ENCODE data around the gene TMEM145.
"Not testable (repeated sequence)": the region's sequence is repeated elsewhere in the genome, so short reads cannot be mapped to it uniquely, and the experiment has no call there.

Gene TMEM145

DNA sequence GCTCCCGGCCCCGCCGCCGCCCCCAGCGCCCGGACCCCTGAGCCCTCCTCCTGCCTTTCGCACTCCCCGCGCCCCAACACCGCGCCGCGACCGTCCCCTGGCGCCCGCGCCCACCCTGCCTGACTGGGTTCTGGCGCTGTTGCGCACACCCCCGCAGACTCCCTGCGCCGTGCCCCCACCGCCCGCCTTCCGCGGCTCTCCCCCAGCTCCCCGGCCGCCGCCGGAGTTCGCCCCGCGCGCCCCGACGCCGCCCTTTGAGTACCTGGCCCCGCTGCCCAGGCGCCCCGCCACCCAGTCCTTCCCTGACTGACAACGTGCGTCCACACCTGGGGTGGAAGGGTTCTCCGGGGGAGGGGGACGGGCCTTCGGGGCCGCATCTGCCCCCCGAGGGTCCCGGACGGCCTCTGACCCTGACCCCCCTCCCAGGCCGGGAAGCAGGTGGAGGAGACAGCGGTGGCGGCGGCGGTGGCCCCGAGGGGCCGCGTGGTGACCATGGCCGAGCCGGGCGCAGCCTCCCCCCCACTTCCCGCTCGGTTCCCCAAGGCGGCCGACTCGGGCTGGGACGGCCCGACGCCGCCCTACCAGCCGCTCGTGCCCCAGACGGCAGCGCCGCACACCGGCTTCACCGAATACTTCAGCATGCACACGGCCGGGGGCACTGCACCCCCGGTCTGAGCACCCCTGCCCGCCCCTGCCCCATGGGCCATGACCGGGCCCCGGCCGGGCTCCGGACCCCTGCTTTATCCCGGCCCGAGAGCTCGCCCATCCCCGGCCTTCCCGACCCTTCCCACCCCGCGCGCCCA, 10.9 kb downstream of the TMEM145 start:
- Mint-ChIP-seq H3K27ac (no peak overlapping the region), H3K4me3 (peak overlapping the region; percentile 5), H3K36me3 (ENCODE audit: low read depth) (peaks cover 6% of the 10 kb centered on the region), H3K4me1 (ENCODE audit: low read depth) (peaks cover 28% of the 10 kb centered on the region), H3K9me3 (no peaks in the 10 kb centered on the region), H3K27me3 (peaks cover 53% of the 10 kb centered on the region)
- intact Hi-C loops (cut with micrococcal nuclease) = no loop called here

DNA sequence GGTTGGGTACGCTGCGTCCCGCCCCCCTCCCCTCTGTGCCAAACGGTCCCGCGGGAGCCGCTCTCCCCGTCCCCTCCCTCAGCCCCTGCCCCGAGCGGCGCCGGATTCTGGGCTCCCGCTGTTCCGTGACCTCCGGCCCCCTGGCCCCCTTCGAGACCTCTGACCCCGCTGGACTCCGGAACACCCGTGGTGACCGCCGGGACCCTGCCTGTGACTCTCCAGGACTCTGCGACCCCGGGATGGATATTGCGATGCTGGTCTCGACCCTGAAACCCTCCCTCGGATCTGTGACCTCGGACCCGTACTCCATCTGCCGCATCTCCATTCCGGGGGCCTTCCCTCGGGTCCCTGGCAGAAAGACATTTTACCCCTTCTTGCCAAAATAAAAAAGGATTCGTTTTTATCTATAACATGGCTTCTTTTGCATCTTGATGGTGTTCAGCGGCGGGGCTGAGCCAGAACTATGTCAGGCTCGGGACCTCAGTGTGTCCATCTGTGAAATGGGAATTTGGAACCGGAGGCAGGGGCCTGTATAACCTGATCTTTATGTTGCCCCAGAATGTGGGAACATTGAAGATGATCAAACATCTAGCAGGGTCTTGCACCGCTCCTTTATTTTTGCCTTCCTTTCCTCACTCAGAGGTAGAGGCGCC, 11.7 kb downstream of the TMEM145 start:
- H3K4me3 Mint-ChIP-seq = peak overlapping the region; percentile 83
- no peaks in the 10 kb centered on the region for H3K9me3 Mint-ChIP-seq
- intact Hi-C loops (cut with micrococcal nuclease) = loop anchor here (1.0 to 5.0 kb wide), 2 partner anchors 197 to 216 kb away; no protein-coding TSS in a partner anchor
- H3K27ac Mint-ChIP-seq = peak overlapping the region; percentile 81
- peaks cover 6% of the 10 kb centered on the region for H3K36me3 Mint-ChIP-seq (ENCODE audit: low read depth)
- H3K4me1 Mint-ChIP-seq (ENCODE audit: low read depth) = peaks cover 28% of the 10 kb centered on the region
- peaks cover 53% of the 10 kb centered on the region for H3K27me3 Mint-ChIP-seq

DNA sequence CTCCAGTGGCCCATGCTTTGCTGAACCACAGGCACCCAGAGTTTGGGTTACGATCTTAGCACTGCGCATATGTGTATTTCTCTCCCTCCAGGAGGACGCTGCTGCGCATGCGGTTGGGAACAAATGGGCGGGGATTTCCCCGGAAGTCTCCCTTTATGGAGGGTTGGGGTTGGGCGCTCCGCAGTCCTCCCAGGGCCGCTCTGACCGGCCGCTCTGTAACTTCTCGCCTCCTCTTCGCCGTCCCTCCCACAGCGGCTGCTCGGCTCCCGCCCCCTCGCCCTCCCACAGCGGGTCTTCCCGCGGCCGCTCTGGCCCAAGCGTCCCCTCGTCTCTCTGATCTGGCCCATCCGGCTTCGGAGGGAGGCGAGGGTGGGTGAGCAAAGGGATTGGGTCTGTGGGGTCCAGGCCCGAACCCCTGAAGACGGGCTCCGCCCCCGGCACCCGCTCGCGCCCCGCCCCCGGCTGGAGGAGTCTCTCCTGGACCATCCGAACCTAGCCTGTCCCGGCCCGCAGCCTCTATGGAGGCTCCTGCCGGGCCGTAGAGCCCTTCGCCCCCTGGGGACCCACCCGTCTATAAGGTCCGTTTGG, 12.3 kb downstream of the TMEM145 start, which contains the start of gene MEGF8:
Gene MEGF8 (plus strand): TSS at position 328 of the 588 bp plus-strand sequence. CDS start 609 bp downstream, outside the sequence.
- Mint-ChIP-seq H3K27ac (peak within 1 kb of the TSS; percentile 81), H3K9me3 (no peaks in the 10 kb centered on the region), H3K4me3 (peak within 1 kb of the TSS; percentile 83), H3K4me1 (ENCODE audit: low read depth) (peaks cover 28% of the 10 kb centered on the region), H3K36me3 (ENCODE audit: low read depth) (peaks cover 6% of the 10 kb centered on the region), H3K27me3 (peaks cover 47% of the 10 kb centered on the region)
- intact Hi-C loops (cut with micrococcal nuclease) = loop anchor here (1.0 to 5.0 kb wide), 2 partner anchors 198 to 217 kb away; no protein-coding TSS in a partner anchor

DNA sequence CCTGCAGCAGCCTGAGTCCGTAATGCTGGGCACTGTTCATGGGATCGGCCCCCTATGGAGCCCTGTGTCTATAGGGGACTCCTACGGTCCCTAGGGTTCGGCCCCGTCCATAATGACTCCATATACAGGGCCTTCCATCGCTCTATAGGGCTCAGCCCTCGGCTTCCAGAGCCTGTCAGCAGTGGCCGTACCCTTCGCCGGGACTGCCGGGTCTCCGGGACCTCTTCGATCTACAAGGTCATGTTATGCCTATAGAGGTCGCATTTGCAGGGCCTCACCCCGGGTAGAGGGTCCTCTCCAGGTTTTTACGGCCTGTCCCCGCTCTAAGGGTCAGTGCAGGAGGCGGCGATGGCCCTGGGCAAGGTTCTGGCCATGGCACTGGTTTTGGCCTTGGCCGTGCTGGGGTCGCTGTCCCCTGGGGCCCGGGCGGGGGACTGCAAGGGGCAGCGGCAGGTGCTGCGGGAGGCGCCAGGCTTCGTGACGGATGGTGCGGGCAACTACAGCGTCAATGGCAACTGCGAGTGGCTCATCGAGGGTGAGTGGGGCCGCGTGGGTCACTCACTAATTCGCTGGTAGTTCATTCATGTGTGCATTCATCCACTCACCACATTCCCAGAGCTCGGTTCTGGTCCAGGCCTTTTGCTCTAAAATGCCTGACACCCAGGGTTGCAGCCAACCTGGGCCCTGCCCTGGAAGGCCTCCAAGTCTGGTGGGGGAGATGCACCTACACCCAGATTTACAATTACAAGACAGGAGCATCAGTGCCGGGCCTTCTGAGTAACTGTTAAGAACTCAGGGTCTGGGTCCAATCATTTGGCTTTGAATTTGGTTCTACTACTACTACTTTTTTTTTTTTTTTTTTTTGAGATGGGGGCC, 13.0 kb downstream of the TMEM145 start:
- Mint-ChIP-seq H3K27me3 (peaks cover 39% of the 10 kb centered on the region), H3K4me1 (ENCODE audit: low read depth) (peaks cover 28% of the 10 kb centered on the region), H3K4me3 (peak overlapping the region; percentile 83), H3K9me3 (no peaks in the 10 kb centered on the region), H3K36me3 (ENCODE audit: low read depth) (peaks cover 6% of the 10 kb centered on the region), H3K27ac (peak overlapping the region; percentile 81)
- intact Hi-C loops (cut with micrococcal nuclease) = loop anchor here (1.0 to 5.0 kb wide), 2 partner anchors 199 to 218 kb away; no protein-coding TSS in a partner anchor

DNA sequence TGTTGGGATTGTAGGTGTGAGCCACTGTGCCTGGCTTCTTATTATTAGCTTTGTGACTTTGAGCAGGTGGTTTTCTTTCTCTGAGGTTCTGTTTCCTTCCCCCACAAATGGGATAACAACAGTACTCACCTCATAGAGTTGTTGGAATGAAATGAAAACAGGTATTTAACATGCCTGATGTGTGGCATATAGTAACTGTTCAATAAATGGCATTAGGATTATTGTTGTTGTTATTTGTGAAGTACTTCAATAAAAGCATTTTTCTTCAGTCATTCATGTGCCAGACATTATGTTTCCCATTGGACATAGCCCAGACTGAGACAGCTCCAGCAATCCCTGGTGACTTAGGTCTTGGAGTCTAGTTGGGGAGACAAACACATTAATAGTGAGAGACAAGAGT, 13.9 kb downstream of the TMEM145 start:
- Mint-ChIP-seq H3K27me3 (peaks cover 31% of the 10 kb centered on the region), H3K27ac (no peak overlapping the region), H3K4me1 (ENCODE audit: low read depth) (peaks cover 28% of the 10 kb centered on the region), H3K36me3 (ENCODE audit: low read depth) (peaks cover 6% of the 10 kb centered on the region), H3K4me3 (no peak overlapping the region), H3K9me3 (no peaks in the 10 kb centered on the region)
- intact Hi-C loops (cut with micrococcal nuclease) = loop anchor here (5.0 kb wide), 1 partner anchor 200 kb away; no protein-coding TSS in a partner anchor

DNA sequence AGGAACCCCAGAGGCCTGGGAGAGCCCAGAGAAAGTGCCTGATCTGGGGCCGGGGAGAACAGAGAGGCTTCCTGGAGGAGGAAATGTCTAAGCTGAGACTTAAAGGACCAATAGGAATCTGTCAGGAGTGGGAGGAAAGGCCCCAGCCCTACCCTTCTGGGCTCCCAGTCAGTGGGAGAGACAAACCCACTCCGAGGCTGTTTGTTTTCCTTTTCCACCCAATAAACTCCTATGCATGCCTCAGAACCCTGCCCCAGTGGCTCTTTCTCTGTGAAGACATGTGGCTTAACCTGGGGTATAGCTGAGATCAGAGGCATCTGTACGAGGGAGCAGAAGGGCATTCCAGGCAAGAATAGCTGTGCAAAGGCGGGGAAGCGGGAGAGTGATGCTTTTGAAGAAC, 14.3 kb downstream of the TMEM145 start:
- intact Hi-C loops (cut with micrococcal nuclease) = loop anchor here (5.0 kb wide), 1 partner anchor 200 kb away; no protein-coding TSS in a partner anchor
- H3K4me3 Mint-ChIP-seq = no peak overlapping the region
- peaks cover 27% of the 10 kb centered on the region for H3K27me3 Mint-ChIP-seq
- no peak overlapping the region for H3K27ac Mint-ChIP-seq
- no peaks in the 10 kb centered on the region for H3K9me3 Mint-ChIP-seq
- H3K4me1 Mint-ChIP-seq (ENCODE audit: low read depth) = peaks cover 28% of the 10 kb centered on the region
- peaks cover 6% of the 10 kb centered on the region for H3K36me3 Mint-ChIP-seq (ENCODE audit: low read depth)

DNA sequence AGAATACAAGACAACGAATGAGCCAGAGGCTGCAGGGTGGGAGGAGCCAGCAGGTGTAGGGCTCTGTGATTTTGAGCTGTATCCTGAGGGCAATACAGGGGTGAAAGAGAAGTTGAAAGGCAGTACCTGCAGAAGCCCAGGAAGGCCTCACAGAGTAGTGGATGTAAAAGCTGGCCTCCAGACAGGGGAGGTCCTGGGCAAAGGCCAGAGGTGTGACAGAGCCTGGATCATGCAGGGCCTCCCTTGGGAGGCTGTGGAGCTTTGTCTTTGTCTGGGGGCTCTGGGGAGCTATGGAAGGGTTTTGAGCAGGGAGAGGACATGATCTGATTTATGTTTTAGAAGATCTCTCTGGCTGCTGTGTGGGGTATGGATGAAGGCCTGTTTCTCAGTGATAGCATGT, 15.0 kb downstream of the TMEM145 start:
- intact Hi-C loops (cut with micrococcal nuclease) = loop anchor here (5.0 kb wide), 1 partner anchor 201 kb away; no protein-coding TSS in a partner anchor
- no peaks in the 10 kb centered on the region for H3K9me3 Mint-ChIP-seq

DNA sequence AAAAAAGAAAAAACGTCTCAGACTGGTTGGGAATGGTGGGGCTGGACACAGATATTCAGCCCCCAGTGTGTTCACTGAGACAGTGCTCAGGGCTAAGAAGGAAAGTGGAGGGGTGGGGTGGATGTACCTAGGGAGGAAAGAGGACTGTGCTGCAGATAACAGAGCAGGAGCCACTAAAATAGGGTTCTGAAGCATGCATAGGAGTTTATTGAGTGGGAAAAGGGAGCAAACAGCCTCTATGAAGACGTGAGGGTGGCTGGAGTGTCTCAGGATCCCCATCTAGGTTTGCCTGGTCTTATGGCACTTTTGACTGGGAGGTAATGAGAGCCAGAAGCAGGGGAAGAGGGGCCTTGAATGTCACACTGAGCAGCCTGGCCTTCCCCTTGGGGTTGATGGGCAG, 15.7 kb downstream of the TMEM145 start:
- peaks cover 13% of the 10 kb centered on the region for H3K27me3 Mint-ChIP-seq
- H3K27ac Mint-ChIP-seq = no peak overlapping the region
- intact Hi-C loops (cut with micrococcal nuclease) = loop anchor here (5.0 kb wide), 1 partner anchor 202 kb away; no protein-coding TSS in a partner anchor
- H3K36me3 Mint-ChIP-seq (ENCODE audit: low read depth) = peaks cover 6% of the 10 kb centered on the region
- no peak overlapping the region for H3K4me3 Mint-ChIP-seq
- no peaks in the 10 kb centered on the region for H3K9me3 Mint-ChIP-seq
- peaks cover 28% of the 10 kb centered on the region for H3K4me1 Mint-ChIP-seq (ENCODE audit: low read depth)

More for the DNA sequence above, 15.0 kb downstream of the TMEM145 start:
- Mint-ChIP-seq H3K36me3 (ENCODE audit: low read depth) (peaks cover 6% of the 10 kb centered on the region), H3K27me3 (peaks cover 21% of the 10 kb centered on the region), H3K4me3 (no peak overlapping the region), H3K4me1 (ENCODE audit: low read depth) (peaks cover 28% of the 10 kb centered on the region), H3K27ac (no peak overlapping the region)

DNA sequence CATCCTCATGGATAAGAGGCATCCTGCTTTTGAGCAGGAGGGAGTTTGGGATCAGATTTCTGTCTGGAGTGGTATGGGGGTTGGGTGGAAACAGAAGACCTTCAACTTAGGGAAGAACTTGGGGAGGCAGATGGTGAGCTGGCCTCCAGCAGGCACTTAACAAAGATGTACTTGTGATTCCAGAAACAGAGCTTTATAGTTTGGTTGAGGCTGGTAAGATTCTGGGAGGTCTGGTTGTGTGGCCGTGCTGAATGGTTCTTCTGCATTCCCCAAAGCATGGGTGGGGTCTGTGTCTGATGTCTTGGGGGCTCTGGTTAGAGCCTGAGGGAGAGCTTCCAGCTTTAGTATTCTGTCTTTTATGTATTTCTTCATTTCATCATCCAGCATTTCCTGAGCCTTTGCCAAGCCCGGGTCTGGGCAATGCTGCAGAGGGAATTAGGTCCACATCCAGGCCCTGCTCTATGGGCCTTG, 17.2 kb downstream of the TMEM145 start:
- Mint-ChIP-seq H3K9me3 (no peaks in the 10 kb centered on the region), H3K27me3 (no peaks in the 10 kb centered on the region), H3K4me1 (ENCODE audit: low read depth) (peaks cover 23% of the 10 kb centered on the region), H3K4me3 (no peak overlapping the region), H3K27ac (no peak overlapping the region), H3K36me3 (ENCODE audit: low read depth) (peaks cover 6% of the 10 kb centered on the region)
- intact Hi-C loops (cut with micrococcal nuclease) = no loop called here

DNA sequence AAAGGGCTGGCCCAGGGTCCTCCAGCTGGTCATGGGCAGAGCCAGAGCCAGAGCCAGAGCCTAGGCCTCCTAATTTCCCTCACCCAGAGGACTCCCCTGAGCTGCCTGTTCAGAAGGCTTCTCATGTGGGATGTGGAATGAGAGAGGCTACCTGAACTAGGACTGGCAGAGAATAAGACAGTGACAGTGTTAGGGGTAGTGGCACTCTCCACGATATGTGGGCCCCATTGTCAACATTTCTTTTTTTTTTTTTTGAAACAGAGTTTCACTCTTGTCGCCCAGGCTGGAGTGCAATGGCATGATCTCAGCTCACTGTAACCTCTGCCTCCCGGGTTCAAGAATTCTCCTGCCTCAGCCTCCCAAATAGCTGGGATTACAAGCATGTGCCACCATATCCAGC, 18.2 kb downstream of the TMEM145 start:
- intact Hi-C loops (cut with micrococcal nuclease); H3K4me3 Mint-ChIP-seq; H3K27me3 Mint-ChIP-seq; H3K36me3 Mint-ChIP-seq (ENCODE audit: low read depth); H3K27ac Mint-ChIP-seq; H3K9me3 Mint-ChIP-seq: not testable (repeated sequence)
- peaks cover 19% of the 10 kb centered on the region for H3K4me1 Mint-ChIP-seq (ENCODE audit: low read depth)

DNA sequence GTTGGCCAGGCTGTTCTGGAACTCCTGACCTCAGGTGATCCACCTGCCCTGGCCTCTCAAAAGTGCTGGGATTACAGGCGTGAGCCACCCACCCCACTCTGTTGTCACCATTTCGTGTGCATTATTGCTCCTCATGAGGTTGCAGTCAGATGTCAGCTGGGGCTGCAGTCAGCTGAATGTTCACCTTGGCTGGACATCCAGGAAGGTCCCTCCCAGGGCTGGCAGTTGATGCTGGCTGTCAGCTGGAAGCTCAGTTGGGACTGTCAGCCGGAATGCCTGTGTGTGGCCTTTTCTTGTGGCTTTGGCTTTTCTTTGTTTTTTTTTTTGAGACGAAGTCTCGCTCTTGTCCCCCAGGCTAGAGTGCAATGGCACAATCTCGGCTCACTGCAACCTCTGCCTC, 18.9 kb downstream of the TMEM145 start:
- Mint-ChIP-seq H3K4me1 (ENCODE audit: low read depth) (peaks cover 12% of the 10 kb centered on the region), H3K4me3 (no peak overlapping the region), H3K27me3 (no peaks in the 10 kb centered on the region), H3K27ac (no peak overlapping the region), H3K9me3 (no peaks in the 10 kb centered on the region), H3K36me3 (ENCODE audit: low read depth) (no peaks in the 10 kb centered on the region)
- intact Hi-C loops (cut with micrococcal nuclease) = no loop called here

DNA sequence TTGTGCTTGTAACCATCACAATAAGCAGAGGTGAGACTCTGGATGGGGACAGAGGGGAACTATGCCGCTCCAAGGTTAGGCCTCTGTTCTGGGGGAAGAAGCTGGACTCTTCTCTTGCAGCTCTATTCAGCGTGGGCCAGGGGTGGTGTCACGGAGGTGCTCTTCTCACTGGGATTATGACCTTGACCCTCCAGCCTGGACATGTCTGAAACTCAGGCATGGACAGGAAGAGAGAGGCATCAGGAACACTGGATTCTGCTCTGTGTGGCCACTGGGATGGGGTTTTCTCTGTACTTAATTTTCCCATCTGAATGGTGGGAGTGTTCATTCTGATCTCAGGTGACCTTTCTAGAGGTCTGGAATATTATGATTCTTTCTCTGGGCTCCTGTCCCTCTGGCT, 19.9 kb downstream of the TMEM145 start:
- no peaks in the 10 kb centered on the region for H3K9me3 Mint-ChIP-seq
- H3K36me3 Mint-ChIP-seq (ENCODE audit: low read depth) = no peaks in the 10 kb centered on the region
- no peak overlapping the region for H3K4me3 Mint-ChIP-seq
- intact Hi-C loops (cut with micrococcal nuclease) = no loop called here
- peaks cover 4% of the 10 kb centered on the region for H3K4me1 Mint-ChIP-seq (ENCODE audit: low read depth)
- H3K27ac Mint-ChIP-seq = no peak overlapping the region
- no peaks in the 10 kb centered on the region for H3K27me3 Mint-ChIP-seq

Data from dendritic cell treated with granulocyte-macrophage colony-stimulating factor and Interleukin-4, amounts not matched to agents 40 ng/mL and 50 ng/mL, for 4 days (primary cell).